ENCODE measurements around the gene ACSL1.

Gene ACSL1, protein sequence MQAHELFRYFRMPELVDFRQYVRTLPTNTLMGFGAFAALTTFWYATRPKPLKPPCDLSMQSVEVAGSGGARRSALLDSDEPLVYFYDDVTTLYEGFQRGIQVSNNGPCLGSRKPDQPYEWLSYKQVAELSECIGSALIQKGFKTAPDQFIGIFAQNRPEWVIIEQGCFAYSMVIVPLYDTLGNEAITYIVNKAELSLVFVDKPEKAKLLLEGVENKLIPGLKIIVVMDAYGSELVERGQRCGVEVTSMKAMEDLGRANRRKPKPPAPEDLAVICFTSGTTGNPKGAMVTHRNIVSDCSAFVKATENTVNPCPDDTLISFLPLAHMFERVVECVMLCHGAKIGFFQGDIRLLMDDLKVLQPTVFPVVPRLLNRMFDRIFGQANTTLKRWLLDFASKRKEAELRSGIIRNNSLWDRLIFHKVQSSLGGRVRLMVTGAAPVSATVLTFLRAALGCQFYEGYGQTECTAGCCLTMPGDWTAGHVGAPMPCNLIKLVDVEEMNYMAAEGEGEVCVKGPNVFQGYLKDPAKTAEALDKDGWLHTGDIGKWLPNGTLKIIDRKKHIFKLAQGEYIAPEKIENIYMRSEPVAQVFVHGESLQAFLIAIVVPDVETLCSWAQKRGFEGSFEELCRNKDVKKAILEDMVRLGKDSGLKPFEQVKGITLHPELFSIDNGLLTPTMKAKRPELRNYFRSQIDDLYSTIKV

DNA sequence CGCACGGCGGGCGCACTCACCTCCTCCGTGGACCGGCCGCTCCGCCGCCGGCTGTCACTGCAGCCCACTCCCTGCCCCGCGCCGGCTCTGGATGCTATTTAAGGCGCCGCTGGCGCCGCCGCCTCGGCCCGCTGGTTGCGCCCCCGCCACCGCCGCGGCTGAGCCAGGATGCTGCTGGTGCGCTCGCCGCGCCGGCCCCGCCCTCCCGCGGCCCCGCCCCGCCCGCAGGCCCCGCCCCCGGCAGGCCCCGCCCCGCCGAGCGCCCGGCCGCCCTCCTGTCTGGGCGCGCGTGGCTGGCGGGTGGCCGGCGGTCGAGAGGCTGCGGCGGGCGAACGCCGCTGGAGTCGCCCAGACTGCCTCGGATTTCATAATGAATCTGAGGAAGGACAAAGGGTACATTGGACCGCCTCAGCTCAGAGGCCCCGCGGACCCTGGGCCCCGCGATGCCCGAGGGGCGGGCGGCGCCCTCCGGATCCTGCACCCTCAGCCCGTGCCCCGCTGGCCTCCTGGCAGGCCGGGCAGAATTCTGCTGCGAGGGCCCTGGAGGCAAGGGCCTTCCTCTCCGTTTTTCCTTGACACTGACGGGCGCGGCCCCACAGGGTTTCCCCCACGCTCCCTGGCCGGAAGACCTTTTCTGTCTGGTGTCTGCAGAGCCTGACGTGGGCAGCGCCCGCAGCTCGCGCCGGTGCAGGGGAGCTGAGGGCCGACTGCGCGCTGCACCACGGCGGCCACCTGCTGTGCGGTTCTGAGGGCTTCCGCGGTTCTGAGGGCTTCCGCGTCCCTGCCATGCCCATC, at the start of gene ACSL1:
Gene ACSL1 (minus strand): TSS at position 73 of the 795 bp plus-strand sequence. CDS start 22,454 bp downstream, outside the sequence.
- DNase-seq, result peak; percentile 76

DNA sequence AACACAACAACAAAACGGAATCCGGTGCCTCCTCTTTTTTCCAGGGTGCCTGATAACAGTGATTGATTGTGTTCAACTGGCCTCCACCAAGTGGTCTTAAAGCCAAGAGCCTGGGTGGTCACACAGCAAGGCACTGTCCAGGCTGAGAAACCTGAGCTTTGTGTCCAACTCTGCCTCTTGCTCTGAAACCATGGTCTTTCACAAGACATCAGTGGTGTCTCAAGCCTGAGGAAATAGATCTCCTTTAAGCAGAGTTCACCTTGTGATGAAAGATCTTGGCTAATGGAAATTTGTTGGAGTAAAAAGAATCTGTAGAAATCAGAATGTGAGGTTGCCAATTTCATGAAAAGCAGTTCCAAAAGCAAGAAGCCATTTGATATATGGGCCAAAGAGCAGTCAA, 47.3 kb upstream of the ACSL1 start:
- DNase-seq, result no peak

DNA sequence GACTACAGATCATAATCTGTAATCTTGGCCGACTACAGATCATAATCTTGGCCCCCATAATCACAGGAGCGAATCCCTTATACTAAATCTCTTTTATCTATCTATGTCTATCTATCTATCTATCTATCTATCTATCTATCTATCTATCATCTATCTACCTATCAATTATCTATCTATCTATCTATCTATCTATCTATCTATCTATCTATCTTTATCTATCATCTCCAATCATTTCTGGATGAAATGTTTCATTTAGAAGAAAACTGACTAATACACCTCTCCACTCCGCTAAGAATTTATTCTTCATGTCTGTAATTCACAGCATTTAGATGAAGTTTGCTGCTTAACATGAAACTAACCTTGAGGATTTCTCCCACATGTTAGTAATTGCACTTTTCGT, 45.0 kb upstream of the ACSL1 start:
- DNase-seq, result no peak

DNA sequence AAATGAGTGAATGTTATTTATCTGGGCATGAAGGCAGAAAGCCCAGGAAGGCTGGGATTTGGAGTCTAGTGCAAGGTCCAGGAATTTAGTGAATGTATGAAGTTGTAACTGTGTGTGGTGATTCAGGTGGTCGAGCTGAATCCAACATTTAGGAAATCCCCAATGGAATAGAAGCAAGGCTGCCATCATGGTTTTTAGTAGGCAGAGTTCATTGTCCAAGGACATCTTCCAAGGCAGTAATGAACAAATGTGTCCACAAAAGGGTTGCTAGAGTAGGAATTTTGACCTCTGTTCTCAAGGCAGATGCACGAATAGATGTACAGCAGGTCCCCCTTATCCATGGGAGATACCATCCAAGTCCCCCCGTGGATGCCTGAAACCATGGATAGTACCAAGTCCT, 42.9 kb upstream of the ACSL1 start:
- DNase-seq, result no peak

DNA sequence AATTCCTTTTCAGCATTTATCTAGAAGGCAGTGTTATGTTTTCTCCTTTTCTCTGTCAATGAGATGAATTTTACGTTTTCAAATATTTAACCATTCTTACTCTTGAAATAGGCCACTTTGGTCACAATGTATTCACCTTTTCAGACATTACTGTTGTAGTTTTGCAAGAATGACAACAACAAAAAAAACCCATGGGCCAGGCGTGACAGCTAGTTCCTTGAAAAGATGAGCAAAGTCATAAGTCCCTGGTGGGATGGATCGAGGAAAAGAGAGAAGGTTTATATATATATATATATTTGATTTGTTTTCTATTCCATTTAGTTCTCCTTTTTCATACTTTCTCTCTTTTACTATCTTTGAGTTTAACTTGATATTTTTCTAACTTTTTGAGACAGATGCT, 38.1 kb upstream of the ACSL1 start:
- no peak for DNase-seq

DNA sequence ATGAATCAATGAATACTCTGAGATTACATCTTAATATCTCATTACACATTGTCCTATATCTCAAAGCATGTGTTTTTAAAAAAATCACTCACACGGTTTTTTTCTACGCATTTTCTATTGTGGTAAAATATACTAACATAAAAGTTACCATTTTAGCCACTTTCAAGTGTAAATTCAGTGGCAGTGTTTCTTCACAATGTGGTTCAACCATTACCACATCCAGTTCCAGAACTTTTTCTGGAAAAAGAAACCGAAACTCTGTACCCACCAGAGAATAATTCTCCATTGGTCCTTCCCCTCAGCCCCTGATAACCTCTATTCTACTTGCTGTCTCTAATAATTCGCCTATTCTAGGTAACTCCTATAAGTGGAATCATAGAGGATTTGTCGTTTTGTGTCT, 35.3 kb upstream of the ACSL1 start:
- no peak for DNase-seq

DNA sequence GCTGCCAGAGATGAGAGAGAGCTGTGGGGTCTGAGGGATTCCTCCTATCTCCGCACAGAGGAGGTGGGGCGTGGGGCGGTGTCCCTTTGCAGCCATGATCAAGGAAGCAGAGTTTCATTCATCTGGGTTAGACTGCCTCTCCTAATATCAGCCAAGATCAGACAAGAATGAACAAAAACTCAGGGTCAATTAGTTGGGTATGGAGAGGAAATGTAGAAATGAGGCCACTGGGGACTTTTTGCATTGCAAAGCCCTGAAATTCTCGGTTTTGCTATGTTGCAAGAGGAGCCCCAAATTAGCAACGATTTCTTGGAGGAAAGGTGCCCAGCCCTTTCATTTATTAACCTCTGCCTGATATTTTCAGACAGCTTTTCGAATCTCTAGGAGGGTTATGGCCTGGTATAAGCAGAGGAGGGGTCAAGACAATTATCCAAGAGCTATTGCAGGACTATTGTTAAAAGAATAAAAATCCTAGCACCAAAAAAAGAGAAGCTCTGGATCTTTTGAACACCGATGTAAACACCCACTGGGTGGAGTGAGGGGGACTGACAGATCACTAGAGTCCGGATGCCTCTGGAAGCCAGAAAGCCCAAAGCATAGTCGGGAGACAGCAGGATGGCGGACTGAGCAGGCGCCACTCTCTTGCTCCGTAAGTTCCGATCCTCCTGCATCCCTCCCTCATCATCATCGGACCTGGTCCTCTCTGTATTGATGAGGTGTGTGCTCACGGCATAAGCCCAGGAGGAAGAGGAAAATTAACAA, 34.4 kb upstream of the ACSL1 start:
- DNase-seq, result no peak

DNA sequence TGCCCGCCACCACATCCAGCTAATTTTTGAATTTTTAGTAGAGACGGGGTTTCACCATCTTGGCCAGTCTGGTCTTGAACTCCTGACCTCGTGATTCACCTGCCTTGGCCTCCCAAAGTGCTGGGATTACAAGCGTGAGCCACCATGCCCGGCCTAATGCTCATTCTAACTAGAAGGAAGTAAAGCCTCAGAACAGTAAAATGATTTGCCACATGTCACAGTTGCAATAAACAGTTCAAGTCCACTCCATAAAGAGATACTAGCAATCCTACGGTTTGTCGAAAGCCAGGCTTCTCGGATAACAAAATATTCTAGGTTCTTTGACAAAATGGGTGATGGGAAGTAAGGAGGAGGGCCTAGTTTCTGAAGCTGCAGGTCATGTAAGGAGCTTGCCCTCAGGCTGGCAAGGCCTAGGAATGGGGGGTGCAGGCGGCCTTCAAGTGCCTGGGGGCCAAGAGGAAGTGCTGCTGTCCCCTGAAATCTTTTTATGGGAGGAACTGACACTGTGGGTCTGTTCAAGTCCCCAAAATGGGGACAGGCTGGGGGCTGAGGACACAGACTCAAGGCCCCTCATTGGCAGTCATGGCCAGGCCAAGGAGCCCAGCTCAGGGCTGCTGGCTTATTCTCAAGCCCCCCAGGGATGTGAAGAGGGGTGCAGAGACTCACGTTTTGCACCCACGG, 31.8 kb upstream of the ACSL1 start:
- DNase-seq, result no peak

DNA sequence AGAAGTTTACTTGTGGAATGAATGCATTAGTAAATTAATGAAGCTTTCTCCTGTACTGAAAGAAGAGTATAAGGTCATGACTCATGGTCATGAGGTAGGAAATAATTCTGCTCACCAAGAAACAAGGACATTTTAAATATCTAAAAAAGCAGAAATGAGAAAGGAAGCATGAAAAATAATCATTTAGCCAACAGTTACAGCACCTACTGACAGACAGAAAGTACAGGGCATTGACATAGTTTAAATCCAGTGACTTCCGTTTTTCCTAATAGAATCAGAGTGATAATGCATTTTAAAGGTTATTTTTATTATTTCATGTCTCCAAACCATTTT, 30.5 kb upstream of the ACSL1 start:
- DNase-seq, result no peak

DNA sequence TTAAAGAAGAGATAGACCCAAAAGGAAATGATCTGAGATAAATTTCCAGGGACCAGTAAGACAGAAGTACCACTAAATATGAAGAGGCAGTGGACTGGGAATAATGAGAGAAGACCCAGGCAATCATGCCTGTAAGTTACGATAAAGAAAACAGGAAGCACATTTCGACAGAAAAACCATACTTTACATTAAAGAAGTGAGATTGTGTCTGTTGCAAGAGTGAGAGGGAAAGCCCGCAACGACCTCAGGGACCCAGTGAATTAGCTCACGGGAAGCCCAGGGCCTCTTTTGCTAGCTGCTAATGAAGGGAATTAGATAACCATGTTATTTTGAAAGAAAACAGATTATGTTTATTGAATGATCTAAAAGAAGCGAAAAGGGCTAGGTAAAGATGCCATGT, 28.9 kb upstream of the ACSL1 start:
- DNase-seq, result no peak

DNA sequence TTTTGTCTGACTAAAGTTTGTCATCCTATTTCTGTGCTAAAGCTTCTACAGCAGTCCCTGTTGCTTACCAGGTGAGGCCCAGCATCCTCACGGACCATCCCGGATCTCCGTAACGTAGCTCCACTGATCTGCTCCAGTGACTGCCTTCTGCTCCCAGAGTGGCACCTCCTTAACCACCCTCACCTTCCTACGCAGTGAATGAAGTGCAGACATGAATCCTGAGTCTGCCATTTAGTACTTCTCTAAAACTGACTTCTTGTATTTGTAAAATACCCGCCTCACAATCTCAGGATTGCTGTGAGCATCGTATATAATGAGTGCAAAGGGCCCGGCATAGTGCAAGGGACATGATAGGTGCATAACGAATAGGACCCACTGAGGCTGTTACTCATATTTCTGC, 27.7 kb upstream of the ACSL1 start:
- DNase-seq, result no peak

DNA sequence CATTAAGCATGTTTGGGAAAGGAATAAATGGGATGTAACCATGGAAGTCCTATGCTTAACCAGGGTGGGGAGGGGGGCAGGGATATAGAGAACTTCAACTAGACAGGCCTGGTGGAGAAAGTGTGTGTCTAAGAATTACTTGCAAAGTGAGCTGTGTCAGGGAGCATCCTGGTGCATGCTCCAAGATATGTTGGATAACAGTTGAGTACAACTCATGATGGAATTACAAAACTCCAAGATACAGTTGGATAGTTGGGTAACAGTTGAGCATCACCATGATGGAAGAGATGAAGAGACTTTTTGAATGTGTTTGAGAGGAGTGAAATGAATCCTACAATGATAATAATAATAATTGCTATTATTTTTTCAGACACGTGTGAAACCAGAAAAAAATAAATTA, 26.1 kb upstream of the ACSL1 start:
- no peak for DNase-seq

DNA sequence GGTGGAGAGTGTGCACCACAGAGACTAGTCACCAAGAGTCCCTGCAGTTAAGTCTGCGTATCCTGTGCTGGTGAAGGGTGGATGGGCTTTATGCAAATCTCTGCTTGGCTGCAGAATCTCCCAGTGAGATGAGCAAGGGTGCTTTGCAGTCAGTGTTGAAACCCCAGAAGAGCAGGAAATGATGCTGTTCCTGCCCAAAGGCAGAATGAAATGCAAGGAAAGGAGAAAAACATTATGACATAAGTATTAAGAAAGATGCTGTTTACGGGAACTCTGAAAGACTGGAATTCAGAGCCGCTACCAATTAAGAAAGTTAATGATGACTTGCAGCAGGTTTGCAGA, 25.4 kb upstream of the ACSL1 start:
- no peak for DNase-seq

DNA sequence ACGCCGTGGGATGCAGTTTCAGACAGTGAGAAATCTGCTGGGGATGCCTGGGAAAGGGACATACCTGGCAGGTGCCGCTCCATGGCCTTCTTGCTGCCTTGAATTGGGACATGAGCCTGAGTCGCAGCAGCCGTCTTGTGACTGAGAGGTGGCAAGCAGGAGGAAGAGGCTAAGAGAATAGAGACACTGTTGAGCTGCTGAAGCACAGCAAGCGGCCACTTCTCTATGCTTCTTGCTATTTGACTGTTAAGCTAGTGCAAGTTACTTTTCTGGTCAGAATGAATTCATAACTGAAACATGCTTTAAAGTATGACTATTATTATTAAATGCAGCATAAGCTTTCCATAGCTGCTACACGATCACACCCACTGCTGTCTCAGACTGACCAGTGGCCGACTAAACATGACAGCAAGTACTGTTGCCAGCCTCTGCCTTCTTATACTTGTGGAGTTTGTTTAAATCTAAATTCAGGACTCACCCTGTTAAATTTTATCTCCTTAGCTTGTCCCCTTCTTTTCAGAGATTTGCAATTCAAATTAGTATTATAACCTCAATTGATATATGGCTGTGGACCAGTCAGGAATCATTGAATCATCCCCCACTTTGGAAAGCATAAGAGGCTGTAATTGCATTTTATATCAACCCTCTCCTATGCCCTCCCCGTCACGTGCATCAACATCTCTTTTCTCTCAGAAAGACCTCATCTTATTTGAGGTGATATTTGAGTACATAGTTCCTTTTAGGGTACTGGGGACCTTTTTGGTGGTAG, 24.8 kb upstream of the ACSL1 start:
- no peak for DNase-seq

DNA sequence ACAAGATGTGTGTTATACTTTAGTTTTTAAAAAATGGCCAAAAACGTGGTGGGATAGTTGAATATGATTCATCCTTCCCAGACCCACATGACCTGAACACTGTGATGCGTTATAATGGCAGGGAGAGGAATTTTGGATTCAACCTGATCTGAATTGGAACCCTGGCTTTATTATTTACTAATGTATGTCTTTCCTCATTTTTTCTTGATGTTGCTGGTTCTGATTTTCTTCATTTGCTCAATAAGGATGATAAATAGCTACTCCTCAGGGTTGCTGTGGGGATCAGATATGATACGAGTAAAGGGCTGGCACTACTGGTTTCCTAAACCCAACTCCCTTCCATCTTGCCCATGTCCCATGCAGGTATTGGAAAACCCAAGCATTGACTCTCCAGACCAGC, 24.2 kb upstream of the ACSL1 start:
- DNase-seq, result no peak

DNA sequence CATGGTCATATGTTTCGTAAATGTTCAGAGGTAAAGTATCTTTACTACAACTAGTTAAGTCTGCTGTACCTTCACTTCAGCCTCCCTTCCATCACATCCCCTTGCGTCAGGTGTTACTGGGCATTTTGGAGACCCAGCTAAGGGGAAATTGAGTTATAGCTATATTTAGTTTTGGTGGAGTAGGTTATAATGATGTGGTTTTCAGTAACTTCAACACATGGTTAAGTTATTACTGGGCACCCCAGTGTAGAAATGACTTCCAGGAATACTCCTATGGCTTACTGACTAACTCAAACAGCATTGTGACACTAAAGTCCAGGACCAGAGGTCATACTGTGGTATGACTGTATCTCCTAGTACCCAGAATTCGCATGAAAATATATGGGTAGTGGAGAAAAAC, 23.4 kb upstream of the ACSL1 start:
- no peak for DNase-seq

DNA sequence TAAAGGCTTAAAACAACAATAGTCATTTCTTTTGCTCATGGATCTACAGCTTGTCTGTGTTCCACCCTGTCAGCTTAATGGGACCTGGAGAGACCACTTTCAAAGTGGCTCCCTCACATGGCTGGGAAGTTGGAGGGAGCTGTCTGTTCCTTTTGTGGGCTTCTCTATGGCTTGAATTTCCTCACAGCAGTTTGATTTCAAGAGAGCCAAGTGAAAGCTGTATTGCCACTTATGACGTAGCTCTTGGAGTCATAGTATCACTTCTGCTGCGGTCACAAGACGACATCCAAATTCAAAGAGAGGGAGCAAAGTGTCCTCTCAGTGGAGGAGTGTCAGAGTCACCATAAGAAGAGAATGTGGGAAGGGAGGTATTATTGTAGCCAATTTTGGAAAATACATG, 22.7 kb upstream of the ACSL1 start:
- no peak for DNase-seq

DNA sequence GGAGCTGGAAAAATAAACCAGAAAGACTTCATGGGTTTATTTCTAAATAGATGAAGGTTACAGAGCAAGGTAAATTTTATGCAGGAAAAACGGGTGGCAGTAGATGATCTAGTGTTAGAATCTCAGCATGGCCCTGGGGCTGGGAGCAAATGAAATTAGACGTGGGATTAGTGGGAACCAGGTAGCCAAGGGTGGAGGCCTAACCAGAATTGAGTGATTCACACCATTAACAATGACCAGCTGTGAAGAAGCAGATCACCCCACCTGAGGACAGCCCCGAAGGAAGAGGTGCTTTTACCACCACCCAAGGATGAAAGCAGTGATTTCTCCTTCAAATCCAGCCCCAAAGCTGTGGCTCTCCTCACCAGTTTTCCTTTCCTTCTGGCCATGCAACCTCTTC, 20.8 kb upstream of the ACSL1 start:
- no peak for DNase-seq

DNA sequence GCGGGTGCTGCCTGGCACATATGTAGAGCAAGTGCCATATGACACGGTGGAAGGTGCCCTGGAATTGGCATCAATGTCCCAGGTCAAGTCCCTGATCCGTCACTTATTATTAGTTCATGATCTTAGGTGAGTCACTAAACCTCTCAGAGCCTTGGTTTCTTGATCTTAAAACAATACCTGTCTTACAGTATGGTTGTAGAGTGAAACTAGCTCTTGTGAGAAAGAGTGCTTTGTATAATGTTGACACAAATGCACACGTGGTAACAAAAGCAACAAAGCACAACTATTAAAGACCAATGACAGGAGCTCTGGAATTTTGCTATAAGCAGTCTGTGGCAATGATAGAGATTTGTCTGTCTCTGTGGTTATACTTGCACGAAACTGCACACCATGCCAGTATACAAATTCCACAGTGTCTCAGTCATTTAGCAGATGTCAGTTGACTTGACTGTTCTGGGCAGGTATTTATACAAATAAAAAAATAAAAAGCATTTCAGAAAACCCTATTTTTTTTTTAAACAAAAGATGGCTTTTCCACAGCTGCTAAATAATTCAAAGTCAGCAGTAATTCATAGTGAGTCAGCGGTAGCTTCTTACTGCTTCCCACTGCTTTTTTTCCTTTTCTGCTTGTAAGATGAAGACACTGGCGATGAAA, 19.7 kb upstream of the ACSL1 start:
- DNase-seq, result no peak

DNA sequence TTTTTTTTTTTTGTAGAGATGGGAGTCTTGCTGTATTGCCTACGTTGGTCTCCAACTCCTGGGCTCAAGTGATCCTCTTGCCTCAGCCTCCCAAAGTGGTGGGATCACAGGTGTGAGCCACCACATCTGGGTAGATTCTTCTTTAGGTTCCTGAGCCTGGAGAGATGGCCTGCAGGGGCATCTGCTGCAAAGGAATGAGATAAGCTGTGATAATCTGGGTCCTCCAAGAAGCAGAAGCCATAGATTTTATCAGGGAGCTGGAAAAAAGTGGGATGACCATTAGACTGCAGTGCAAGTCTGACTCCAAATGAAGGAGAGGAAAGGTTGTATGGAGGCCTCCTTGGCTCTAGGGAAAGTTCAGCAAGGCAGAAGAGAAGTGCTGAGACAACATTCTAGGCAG, 19.0 kb upstream of the ACSL1 start:
- DNase-seq, result no peak

DNA sequence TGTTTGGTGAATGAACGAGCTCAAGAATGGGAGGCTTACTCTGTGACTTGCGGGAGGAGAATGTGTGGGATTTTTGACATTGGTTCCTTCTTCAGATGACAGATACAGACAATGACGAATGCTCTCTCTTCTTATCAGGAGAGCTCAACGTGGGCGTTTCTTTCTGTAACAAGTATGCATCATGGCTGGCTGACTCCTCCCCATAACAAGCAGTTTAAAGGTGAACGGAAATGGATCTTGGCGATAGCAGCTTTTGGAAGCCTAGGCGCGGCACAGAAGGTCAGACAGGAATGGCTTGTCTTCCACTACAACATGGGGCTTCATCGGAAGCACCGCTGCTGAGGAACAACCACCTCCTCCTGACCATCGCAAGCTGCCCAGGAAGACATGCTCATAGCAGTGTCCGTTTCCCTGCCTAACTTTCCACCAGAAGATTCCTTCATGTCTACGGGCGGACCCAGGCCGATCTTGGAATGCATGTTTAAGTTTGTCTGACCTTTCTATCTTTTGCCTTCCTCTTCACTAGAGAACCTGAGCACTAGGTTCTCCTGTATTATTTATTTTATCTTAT, 18.3 kb upstream of the ACSL1 start:
- no peak for DNase-seq

Measured in activated CD4-positive, CD25-positive, alpha-beta regulatory T cell treated with anti-CD3 and anti-CD28 coated beads, Interleukin-2, amount 50 U/mL, for 72 hours (primary cell).